CMK (cell line): ENCODE results near the gene STRN3.
"Not testable (repeated sequence)": the region's sequence is repeated elsewhere in the genome, so short reads cannot be mapped to it uniquely, and the experiment has no call there.

Source experiments
- DNase-seq: peaks from one replicate; pipeline ENCODE4 v3.0.0-alpha.2; 2010; ENCODE audit warnings: low read depth

Gene STRN3

DNA sequence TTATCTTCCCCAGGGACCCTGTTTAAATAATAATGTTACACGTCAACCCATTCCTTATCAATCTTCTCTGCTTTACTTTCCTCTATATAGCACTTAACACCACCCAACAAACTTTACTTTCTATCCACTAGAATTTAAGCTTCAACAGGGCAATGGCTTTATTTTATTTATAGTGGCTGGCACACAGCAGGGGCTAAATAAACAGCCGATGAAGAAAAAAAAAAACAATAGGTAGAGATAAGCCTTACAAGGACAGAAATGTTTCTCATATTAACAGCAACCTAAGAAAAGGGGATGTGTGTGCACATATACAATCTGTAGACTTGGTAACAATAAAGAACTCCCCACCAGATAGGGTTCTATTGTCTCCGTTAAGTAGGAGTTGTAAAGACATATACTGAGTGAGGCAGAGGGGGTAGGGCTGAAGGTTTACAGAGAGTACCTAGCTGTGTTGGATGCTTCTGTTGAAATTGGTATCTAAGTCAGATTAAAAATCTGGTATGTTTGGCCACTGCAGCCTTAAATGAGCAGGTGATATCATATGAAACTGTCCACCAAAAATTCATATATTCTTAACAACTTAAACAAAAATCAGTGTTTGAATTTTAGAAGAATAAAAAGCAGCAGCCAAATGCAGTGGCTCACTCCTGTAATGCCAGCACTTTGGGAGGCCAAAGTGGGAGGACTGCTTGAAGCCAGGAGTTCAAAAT lies 25.4 kb downstream of the STRN3 start:
- DNase-seq = no peak

DNA sequence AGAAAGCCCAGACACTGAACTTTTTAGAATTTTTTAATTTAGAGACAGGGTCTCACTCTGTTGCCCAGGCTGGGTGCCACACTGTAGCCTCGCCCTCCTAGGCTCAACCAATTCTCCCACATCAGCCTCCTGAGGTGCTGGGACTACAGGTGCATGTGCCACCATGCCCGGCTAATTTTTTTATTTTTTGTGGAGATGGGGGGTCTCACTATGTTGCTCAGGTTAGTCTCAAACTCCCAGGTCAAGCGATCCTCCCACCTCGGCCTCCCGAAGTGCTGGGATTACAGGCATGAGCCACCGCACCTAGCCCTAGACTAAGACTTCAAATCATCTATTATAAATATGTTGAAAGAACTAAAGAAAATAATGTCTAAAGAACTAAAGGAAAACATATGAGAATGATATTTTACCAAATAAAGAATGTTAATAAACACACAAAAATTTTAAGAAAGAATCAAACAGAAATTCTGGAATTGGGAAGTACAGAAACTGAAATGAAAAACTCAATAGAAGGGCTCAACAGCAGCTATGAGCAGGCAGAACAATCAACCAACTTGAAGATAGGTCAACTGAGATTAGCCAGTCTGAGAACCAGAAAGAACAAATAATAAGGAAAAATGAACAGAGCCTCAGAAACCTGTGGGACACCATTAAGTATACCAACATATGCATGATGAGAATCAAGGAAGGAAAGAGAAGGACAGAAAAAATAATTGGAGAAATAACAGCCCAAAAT lies 27.0 kb downstream of the STRN3 start:
- no peak for DNase-seq

DNA sequence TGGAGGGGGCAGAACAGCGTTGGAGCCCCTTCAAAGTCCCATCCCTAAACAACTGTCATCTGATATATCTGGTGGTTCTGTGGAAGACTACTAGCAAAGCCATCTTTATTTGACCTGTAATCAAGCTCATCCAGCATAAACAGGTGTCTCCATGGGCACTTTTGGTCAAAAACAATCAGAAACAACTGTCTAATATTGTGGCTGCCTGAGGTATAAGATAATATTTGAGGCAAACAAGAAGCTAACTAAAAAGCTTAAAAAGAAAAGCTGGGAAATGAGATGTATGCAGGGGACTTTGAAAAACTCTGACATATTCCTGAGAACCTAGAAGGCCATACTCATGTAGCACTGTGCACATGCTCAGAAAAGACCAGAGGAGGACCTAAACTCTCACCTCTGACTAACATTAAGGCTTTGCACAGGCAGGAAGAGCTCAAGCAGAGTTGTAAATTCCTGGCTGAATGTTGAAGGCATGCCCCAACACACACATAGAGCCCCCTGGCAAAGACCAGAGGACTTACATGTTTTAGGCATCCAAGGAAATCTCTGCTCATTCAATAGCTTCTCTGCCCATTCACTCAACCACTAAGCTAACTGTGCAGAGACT lies 28.0 kb downstream of the STRN3 start:
- no peak for DNase-seq

DNA sequence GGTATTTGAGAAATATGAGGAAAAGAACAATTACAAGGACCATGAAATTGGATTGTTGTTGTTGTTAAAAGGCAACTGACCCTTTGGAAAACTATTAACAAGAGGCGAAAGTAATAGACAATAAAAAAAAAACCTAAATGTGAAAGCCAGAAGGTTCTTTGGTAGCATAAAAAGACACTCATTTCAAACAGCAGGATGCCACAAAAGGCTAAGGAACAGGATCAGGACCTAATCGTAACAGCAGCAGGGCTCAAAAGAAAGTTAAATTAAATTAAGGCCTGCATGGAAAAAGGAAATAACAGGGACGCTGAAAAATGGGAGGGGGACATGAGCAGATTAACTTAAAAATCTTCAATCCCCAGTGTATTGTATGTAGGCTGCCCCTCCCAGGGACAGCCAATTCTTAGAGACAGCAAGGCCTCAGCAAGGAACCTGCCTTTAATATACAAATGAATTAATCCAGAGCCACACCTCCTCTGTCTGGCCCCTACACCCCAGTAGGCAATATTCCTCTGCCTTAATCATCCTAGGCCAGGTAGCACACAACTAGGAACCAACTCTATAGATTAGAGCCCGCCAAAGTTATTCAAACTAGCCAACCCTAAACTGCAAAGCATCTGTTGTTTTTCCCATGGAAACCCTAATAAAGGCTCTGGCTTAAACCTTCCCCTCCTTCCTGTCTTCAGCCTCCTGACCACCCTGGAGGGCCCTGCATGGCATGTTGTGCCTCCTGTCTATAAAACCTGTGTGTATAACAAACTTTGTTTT lies 29.1 kb downstream of the STRN3 start:
- no peak for DNase-seq

DNA sequence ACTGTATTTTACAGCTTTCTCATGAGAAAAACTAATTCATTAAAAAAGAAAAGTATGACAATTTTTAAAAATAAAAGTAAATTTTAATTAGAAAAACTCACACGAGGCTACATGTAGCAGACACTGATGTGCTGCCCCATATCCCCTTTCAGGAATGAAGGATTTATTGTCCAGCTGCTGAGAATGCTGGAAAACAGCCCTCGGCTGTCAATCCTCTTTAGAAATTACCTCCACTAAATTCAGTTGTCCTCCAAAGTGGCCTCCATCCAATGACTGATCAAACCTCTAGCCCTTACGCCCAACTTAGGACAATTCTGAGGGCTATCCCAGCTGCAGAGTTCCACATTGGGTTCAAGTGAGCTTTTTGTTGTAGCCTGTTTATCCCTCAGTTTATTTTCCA lies 30.5 kb downstream of the STRN3 start:
- no peak for DNase-seq

DNA sequence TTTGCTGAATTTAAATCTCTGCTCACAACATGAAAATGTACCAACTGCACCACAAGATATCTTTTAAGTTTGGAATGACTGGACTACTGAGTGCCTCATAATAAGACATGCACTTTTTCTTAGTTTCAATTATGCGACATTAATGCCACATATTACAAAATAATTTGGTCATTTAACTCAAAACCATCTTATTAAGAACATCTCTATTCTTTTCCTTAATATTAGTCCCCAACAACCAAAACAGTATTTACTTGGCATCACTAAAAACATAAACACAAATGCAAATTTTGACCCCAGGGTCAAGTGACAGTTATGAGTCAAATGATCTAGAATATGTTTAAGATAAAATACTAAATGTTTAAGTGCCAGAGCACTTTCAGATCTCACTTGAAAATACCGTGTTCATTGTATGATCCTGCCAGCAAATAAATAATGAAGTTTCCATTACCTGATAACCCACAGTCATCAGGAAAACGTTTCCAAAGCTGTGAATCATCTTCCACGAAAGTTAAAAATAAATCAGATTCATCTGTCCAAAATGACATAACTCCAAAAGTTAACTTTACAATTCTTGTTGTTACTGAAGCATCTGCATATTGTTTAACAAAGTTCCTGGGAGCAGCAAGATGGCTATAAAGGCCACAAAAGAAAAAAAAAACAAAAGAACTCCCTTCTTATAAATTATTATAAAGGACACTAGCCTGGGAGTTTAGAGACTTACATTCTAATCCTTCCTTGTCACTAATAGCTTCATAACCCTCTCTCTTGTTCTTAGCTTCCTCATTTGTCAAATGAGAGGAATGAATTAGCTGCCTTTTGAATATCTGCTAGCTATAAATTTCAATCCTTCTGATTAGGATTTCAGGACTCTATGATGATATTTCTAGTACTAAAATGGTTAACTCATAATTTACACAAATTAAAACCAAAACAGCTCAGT lies 31.2 kb downstream of the STRN3 start:
- DNase-seq = no peak

DNA sequence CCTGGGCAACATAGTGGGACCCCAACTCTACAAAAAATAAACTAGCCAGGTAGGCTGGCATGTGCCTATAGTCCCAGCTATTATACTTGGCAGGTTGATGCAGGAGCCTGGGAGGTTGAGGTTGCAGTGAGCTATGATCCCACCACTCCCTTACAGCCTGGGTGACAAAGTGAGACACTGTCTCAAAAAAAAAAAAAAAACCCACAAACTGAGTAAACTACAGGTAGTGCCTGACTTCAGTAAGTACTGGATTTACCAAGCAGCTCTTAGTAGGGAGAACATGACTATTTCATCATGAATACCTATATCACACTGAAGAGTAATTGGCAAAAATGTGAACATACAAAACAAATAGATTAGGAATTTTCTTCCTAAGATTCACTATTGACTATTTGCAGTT lies 33.1 kb downstream of the STRN3 start:
- no peak for DNase-seq

DNA sequence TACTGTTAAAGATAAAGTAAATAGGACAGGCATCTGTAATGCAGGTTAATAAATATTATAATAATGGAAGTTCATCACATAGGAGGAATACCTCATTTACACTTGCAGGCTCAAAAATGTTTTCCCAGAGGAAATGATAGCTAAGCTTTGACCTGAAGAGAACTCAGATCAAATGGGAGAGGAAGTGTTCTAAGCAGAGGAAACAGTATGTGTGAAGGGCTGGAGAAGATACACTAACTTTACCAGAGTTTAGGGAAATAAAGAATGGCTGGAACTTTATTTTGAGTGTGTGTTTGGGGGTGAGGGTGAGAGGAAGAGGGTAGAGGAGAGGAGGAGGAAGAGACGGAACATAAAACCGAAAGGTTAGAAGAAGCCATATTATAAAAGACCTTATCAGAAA lies 34.8 kb downstream of the STRN3 start:
- no peak for DNase-seq

DNA sequence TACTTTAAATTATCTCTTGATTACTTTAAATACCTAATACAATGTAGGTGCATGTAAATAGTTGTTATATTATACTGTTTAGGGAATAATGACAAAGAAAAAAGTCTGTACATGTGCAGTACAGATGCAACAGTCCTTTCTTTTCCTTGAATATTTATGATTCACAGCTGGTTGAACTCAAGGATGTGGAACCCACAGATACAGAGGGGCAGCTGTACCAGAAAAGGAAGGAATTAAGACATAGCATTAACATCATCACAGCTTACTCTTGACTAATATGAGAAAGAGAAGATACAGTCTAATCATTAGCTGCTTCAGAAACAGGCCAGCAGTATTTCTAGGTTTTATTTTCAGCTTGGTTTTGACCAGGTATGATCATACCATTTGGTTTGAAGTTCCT lies 35.4 kb downstream of the STRN3 start:
- no peak for DNase-seq

DNA sequence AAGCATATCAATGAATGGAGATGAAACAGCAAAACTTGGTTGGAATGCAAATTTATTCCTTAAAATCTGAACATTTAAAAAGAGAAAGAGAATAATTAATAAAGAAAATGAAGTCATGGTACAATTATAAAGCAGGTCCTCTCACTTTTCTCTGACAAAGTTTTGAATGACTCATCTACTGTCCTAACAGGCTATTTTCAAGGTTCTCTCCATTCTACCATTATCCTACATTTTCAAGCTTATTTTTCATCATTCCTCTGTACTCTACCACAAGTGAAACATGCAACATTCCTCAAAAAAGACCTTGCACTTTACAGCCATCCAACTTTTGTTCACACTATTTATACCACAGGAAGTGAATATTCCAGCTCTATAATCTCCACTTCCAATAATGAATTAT lies 37.7 kb downstream of the STRN3 start:
- DNase-seq = no peak

DNA sequence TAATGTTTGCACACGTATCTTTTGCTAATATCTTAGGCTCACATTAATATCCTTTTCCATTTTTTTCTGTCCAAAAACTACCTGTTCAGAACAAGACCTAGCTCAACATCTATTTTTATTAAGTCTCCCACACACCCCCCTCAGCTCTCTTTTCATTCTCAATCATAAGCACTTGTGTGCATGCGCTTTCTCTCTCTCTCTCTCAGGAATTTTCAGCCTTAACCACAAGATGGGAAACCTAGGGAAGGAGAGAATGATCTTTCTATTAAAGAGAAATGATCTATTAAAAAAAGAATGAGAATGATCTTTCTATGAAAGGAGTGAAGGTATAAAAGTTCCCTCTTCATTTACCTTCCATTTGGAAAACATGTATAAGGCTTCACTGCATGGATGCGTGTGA lies 40.4 kb downstream of the STRN3 start:
- DNase-seq = no peak

DNA sequence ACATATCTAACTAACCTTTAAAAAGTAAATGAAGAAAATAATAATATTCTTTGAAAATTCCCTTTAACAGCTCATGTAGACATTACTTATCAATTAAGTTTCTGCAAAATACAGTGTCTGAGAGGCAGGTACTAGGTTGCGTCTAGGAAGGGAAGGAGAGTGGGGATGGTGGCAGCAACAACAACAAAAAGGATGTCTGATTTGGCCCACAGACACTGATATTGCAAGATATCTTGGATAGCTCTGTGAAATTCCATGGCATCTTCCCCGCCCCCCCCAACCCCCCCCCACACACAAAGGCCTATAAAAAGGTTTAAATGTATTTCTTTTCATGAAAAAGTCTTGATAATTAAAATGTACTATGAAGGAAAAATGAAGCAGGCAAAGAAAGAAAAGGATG lies 42.3 kb downstream of the STRN3 start:
- DNase-seq = no peak

DNA sequence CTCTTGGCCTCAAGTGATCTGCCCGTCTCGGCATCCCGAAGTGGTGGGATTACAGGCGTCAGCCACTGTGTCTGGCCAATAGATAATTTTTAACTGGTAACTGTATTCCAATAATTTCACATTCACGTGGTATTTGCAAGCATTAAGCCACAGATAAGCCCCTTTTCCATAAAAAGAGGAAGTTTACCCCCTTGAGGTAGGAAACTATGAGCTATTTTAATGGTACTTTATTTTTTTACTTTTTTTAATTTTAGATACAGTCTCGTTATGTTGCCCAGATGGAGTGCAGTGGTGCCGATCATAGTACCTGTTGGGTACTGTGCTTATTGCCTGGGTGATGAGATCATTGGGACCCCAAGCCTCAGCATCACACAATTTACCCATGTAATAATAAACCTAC lies 43.6 kb downstream of the STRN3 start:
- no peak for DNase-seq

DNA sequence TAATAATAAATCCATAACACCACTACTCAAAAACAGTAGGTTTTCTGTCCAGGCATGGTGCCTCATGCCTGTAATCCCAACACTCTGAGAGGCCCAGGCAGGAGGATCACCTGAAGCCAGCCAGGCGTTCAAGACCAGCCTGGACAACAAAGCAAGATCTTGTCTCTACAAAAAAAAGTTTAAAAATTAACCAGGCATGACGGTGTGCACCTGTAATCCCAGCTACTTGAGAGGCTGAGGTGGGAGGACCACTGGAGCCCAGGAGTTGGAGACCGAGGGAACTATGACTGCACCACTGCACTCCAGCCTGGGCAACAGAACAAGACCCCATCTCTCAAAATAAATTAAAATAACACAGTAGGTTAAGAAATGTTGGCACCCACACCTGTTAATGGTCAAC lies 45.2 kb downstream of the STRN3 start:
- DNase-seq = no peak

DNA sequence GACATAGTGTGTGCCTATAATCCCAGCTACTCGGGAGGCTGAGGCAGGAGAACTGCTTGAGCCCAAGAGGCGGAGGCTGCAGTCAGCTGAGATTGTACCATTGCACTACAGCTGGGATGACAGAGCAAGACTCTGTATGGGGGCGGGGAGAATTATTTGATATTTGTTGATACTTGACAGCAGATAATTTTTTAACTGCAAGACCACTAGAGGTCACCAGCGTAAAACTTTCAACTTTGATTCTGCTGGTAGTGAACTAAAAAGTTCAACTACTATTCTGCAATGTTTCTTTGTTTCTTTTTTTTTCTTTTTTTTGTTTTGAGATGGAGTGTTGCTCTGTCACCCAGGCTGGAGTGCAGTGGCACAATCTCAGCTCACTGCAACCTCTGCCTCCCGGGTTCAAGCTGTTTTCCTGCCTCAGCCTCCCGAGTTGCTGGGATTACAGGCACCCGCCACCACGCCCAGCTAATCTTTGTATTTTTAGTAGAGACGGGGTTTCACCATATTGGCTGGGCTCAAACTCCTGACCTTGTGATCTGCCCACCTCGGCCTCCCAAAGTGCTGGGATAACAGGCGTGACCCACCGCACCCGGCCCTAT lies 46.0 kb downstream of the STRN3 start:
- DNase-seq = peak; percentile 20

DNA sequence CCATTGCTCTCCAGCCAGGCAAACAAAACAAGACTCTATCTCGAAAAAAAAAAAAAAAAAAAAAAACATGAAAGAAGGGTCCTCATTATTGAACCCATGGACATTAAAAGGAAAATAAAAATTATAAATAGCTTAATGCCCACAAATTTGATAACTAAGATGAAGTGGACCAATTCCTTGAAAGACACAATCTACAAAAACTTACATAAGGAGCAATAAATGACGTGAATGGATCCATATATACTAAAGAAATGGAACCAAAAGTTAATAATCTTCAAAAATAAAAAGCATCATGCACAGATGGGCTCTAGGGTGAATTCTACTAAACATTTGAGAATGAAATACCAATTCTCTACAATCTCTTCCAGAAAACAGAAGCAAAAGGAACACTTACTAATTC lies 48.4 kb downstream of the STRN3 start:
- no peak for DNase-seq

DNA sequence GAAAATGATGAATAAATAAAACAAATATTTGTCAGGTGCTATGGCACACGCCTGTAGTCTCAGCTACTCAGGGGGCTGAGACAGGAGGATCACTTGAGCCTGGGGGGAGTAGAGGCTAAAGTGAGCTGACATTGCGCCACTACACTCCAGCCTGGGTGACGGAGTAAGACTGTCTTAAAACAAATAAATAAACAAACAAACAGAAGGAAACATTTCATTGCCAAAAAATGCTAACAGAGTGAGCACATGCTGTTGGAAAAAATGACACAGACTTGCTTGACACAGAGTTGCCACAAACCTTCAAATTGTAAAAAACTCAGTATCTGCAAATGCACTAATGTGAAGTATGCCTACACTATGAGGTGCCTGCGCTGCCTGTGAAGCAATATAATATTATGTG lies 51.6 kb downstream of the STRN3 start:
- no peak for DNase-seq

DNA sequence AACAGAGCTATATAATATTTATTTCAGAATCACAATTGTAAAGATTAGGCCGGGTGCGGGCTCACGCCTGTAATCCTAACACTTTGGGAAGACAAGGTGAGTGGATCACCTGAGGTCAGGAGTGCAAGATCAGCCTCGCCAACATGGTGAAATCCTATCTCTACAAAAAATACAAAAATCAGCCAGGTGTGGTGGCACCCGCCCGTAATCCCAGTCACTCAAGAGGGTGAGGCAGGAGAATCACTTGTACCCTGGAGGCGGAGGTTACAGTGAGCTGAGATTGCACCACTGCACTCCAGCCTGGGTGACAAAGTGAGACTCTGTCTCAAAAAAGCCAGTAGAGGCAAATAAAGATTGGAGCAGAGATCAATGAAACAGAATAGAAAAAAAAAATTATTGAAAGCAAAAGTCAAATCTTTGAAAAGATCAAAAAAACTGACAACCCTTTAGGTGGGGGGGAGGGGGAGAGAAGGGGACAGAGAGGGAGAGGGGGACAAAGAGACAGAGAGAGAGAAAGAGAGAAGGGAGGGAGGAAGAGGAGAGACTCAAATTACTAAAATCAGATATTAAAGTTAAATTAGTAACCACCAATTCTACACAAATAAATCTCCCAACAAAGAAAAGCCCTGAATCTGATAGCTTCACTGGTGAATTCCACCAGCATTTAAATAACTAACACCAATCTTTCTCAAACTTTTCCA lies 53.1 kb downstream of the STRN3 start:
- no peak for DNase-seq

DNA sequence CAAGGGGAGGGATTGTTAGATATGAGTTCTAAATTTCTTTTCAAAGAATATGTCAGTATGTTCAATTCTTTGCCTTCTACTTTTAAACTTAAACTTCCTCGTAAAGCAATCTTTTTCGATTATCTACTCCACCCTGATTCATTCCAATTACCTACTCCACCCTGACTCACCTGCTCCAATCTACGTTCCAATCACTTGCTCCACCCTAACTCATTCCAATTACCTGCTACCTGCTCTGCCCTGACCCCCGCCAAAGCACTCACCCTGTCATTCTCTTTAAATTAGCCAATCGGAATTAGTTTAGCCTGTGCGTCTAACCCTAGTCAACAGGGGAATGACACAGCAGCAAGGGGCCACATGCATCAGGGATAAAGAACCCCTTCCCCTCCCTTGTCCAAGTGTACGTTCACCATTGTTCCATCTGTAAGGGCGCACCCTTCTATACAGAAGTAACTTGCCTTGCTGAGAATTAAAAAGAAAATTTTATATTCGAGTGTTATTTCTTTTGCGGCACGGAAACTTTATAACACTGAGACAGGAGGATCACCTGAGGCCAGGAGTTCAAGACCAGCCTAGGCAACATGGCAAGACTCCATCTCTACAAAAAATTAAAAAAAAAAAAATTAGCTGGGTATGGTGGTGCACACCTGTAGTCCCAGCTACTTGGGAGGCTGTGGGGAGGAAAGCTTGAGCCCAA lies 54.0 kb downstream of the STRN3 start:
- not testable (repeated sequence) for DNase-seq

DNA sequence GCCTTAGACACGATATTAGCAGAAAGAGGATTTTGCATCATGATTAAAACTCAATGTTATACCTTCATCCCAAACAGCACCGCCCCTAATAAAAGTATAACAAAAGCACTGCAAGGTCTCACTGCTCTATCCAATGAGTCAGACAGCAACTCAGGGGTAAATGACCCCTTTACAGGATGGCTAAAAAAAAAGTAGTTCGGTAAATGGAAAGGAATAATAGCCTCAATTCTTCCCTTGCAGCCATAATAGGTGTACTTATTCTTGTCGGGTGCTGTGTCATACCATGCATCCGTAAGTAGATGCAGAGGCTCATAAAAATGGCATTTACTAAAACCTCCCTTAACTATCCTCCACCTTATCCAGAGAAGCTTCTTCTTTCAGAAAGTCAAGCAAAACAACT lies 54.6 kb downstream of the STRN3 start:
- no peak for DNase-seq
